ENCODE measurements around the gene PLGLB1. TPM values are rescaled to one million over a fixed set of nuclear protein-coding genes. Genes with fewer than 3 reads are reported as not detected.
"Not testable (repeated sequence)": the region's sequence is repeated elsewhere in the genome, so short reads cannot be mapped to it uniquely, and the experiment has no call there.

PLGLB1 gene
- total RNA-seq, result 1.1 to 1.8 TPM (median 1.4 TPM) in 3 replicates
- long read RNA-seq, result 0 reads

GRCh38 chr2:87021744-87022143, at the start of gene PLGLB1:
TSS of gene PLGLB1 (minus strand) at chr2:87021844. CDS start at chr2:87021783, 61 bp downstream.
- H3K4me1 Mint-ChIP-seq (ENCODE audit: low read depth); H3K27me3 Mint-ChIP-seq (ENCODE audit: low read depth); H3K36me3 Mint-ChIP-seq (ENCODE audit: low read depth); H3K9me3 Mint-ChIP-seq (ENCODE audit: low read depth); DNase-seq (ENCODE audit: low spot score); H3K4me3 Mint-ChIP-seq (ENCODE audit: unreplicated experiment); H3K27ac Mint-ChIP-seq (ENCODE audit: unreplicated experiment): not testable (repeated sequence)

GRCh38 chr2:87064305-87064704, 42.7 kb upstream of the PLGLB1 start:
- H3K27me3 Mint-ChIP-seq (ENCODE audit: low read depth); H3K4me1 Mint-ChIP-seq (ENCODE audit: low read depth); H3K9me3 Mint-ChIP-seq (ENCODE audit: low read depth); H3K4me3 Mint-ChIP-seq (ENCODE audit: unreplicated experiment); H3K27ac Mint-ChIP-seq (ENCODE audit: unreplicated experiment); H3K36me3 Mint-ChIP-seq (ENCODE audit: low read depth); DNase-seq (ENCODE audit: low spot score): not testable (repeated sequence)

GRCh38 chr2:87063431-87063830, 41.8 kb upstream of the PLGLB1 start:
- not testable (repeated sequence) for H3K36me3 Mint-ChIP-seq (ENCODE audit: low read depth); H3K4me3 Mint-ChIP-seq (ENCODE audit: unreplicated experiment); H3K9me3 Mint-ChIP-seq (ENCODE audit: low read depth); H3K27ac Mint-ChIP-seq (ENCODE audit: unreplicated experiment); DNase-seq (ENCODE audit: low spot score); H3K27me3 Mint-ChIP-seq (ENCODE audit: low read depth); H3K4me1 Mint-ChIP-seq (ENCODE audit: low read depth)

GRCh38 chr2:87061519-87061918, 39.9 kb upstream of the PLGLB1 start:
- H3K36me3 Mint-ChIP-seq (ENCODE audit: low read depth); H3K9me3 Mint-ChIP-seq (ENCODE audit: low read depth); DNase-seq (ENCODE audit: low spot score); H3K27ac Mint-ChIP-seq (ENCODE audit: unreplicated experiment); H3K4me1 Mint-ChIP-seq (ENCODE audit: low read depth); H3K4me3 Mint-ChIP-seq (ENCODE audit: unreplicated experiment); H3K27me3 Mint-ChIP-seq (ENCODE audit: low read depth): not testable (repeated sequence)

GRCh38 chr2:87057606-87058005, 36.0 kb upstream of the PLGLB1 start:
- not testable (repeated sequence) for H3K36me3 Mint-ChIP-seq (ENCODE audit: low read depth); H3K27me3 Mint-ChIP-seq (ENCODE audit: low read depth); H3K27ac Mint-ChIP-seq (ENCODE audit: unreplicated experiment); H3K9me3 Mint-ChIP-seq (ENCODE audit: low read depth); DNase-seq (ENCODE audit: low spot score); H3K4me1 Mint-ChIP-seq (ENCODE audit: low read depth); H3K4me3 Mint-ChIP-seq (ENCODE audit: unreplicated experiment)

GRCh38 chr2:87056843-87057242, 35.2 kb upstream of the PLGLB1 start:
- H3K27ac Mint-ChIP-seq (ENCODE audit: unreplicated experiment); H3K9me3 Mint-ChIP-seq (ENCODE audit: low read depth); H3K4me1 Mint-ChIP-seq (ENCODE audit: low read depth): not testable (repeated sequence)

GRCh38 chr2:87056435-87056834, 34.8 kb upstream of the PLGLB1 start:
- not testable (repeated sequence) for DNase-seq (ENCODE audit: low spot score); H3K4me1 Mint-ChIP-seq (ENCODE audit: low read depth); H3K9me3 Mint-ChIP-seq (ENCODE audit: low read depth); H3K27me3 Mint-ChIP-seq (ENCODE audit: low read depth); H3K27ac Mint-ChIP-seq (ENCODE audit: unreplicated experiment); H3K4me3 Mint-ChIP-seq (ENCODE audit: unreplicated experiment); H3K36me3 Mint-ChIP-seq (ENCODE audit: low read depth)

More at GRCh38 chr2:87056843-87057242, 35.2 kb upstream of the PLGLB1 start:
- not testable (repeated sequence) for H3K36me3 Mint-ChIP-seq (ENCODE audit: low read depth); DNase-seq (ENCODE audit: low spot score); H3K27me3 Mint-ChIP-seq (ENCODE audit: low read depth); H3K4me3 Mint-ChIP-seq (ENCODE audit: unreplicated experiment)

GRCh38 chr2:87054375-87054774, 32.7 kb upstream of the PLGLB1 start:
- H3K4me3 Mint-ChIP-seq (ENCODE audit: unreplicated experiment); H3K27ac Mint-ChIP-seq (ENCODE audit: unreplicated experiment); DNase-seq (ENCODE audit: low spot score); H3K4me1 Mint-ChIP-seq (ENCODE audit: low read depth); H3K36me3 Mint-ChIP-seq (ENCODE audit: low read depth); H3K27me3 Mint-ChIP-seq (ENCODE audit: low read depth); H3K9me3 Mint-ChIP-seq (ENCODE audit: low read depth): not testable (repeated sequence)

- H3K27me3 Mint-ChIP-seq (ENCODE audit: low read depth); DNase-seq (ENCODE audit: low spot score); H3K9me3 Mint-ChIP-seq (ENCODE audit: low read depth); H3K27ac Mint-ChIP-seq (ENCODE audit: unreplicated experiment); H3K4me3 Mint-ChIP-seq (ENCODE audit: unreplicated experiment); H3K36me3 Mint-ChIP-seq (ENCODE audit: low read depth); H3K4me1 Mint-ChIP-seq (ENCODE audit: low read depth): not testable (repeated sequence)
- TF ChIP-seq CTCF (IDR thresholded peaks at IDR 0.05), result peak; percentile 66
These were observed 19.8 kb upstream of the PLGLB1 start for GRCh38 chr2:87041321-87041978.

- not testable (repeated sequence) for H3K27me3 Mint-ChIP-seq (ENCODE audit: low read depth); H3K4me1 Mint-ChIP-seq (ENCODE audit: low read depth); DNase-seq (ENCODE audit: low spot score); H3K9me3 Mint-ChIP-seq (ENCODE audit: low read depth); H3K27ac Mint-ChIP-seq (ENCODE audit: unreplicated experiment); H3K4me3 Mint-ChIP-seq (ENCODE audit: unreplicated experiment); H3K36me3 Mint-ChIP-seq (ENCODE audit: low read depth)
These were observed 7.0 kb upstream of the PLGLB1 start for GRCh38 chr2:87028607-87029006.

GRCh38 chr2:87026816-87027215, 5.2 kb upstream of the PLGLB1 start:
- not testable (repeated sequence) for H3K4me1 Mint-ChIP-seq (ENCODE audit: low read depth)

GRCh38 chr2:87025927-87026326, 4.3 kb upstream of the PLGLB1 start:
- not testable (repeated sequence) for H3K27me3 Mint-ChIP-seq (ENCODE audit: low read depth); H3K36me3 Mint-ChIP-seq (ENCODE audit: low read depth); H3K4me1 Mint-ChIP-seq (ENCODE audit: low read depth); DNase-seq (ENCODE audit: low spot score); H3K4me3 Mint-ChIP-seq (ENCODE audit: unreplicated experiment); H3K9me3 Mint-ChIP-seq (ENCODE audit: low read depth); H3K27ac Mint-ChIP-seq (ENCODE audit: unreplicated experiment)

More at GRCh38 chr2:87026816-87027215, 5.2 kb upstream of the PLGLB1 start:
- not testable (repeated sequence) for H3K4me3 Mint-ChIP-seq (ENCODE audit: unreplicated experiment); H3K27ac Mint-ChIP-seq (ENCODE audit: unreplicated experiment); DNase-seq (ENCODE audit: low spot score); H3K36me3 Mint-ChIP-seq (ENCODE audit: low read depth); H3K9me3 Mint-ChIP-seq (ENCODE audit: low read depth); H3K27me3 Mint-ChIP-seq (ENCODE audit: low read depth)

Data from chondrocyte (in vitro differentiated cells).